Measurements from ENCODE around the gene TMLHE.
"Not testable (repeated sequence)": the region's sequence is repeated elsewhere in the genome, so short reads cannot be mapped to it uniquely, and the experiment has no call there.

The TMLHE gene, protein sequence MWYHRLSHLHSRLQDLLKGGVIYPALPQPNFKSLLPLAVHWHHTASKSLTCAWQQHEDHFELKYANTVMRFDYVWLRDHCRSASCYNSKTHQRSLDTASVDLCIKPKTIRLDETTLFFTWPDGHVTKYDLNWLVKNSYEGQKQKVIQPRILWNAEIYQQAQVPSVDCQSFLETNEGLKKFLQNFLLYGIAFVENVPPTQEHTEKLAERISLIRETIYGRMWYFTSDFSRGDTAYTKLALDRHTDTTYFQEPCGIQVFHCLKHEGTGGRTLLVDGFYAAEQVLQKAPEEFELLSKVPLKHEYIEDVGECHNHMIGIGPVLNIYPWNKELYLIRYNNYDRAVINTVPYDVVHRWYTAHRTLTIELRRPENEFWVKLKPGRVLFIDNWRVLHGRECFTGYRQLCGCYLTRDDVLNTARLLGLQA

GRCh38 chrX:155612312-155613224, at the start of gene TMLHE, which contains the start of gene SPRY3:
Gene TMLHE (minus strand): TSS chrX:155612952. CDS start chrX:155545276, 67,676 bp downstream.
Gene SPRY3 (plus strand): TSS chrX:155612586.
- Histone ChIP-seq H3K4me1 (peaks cover 0 to 7% (median 5%) of the 10 kb centered on the region in 10 experiments; a peak in 12 of 20 replicates), H3K4me3 (peak within 1 kb of the TSS; percentile 53 to 83 (median 72)), H3K4me2 (peak within 1 kb of the TSS; percentile 42 to 79 (median 72)), H3K9ac (peak within 1 kb of the TSS; percentile 83 to 94 (median 89)), H4K20me1 (no peaks in the 10 kb centered on the region), H3K27ac (peak within 1 kb of the TSS; percentile 79 to 94 (median 88)), H3K36me3 (peaks cover 0 to 4% (median 0%) of the 10 kb centered on the region in 11 experiments; a peak in 1 of 22 replicates), H3K9me3 (replicated peaks in 1 of 11) (peaks cover 14 to 27% (median 22%) of the 10 kb centered on the region in 11 experiments), H3K27me3 (peaks cover 10 to 76% (median 53%) of the 10 kb centered on the region in 11 experiments; a peak in 20 of 22 replicates)
- TF ChIP-seq Cebpa-rat (IDR thresholded peaks at IDR 0.05) = no peak

DNA sequence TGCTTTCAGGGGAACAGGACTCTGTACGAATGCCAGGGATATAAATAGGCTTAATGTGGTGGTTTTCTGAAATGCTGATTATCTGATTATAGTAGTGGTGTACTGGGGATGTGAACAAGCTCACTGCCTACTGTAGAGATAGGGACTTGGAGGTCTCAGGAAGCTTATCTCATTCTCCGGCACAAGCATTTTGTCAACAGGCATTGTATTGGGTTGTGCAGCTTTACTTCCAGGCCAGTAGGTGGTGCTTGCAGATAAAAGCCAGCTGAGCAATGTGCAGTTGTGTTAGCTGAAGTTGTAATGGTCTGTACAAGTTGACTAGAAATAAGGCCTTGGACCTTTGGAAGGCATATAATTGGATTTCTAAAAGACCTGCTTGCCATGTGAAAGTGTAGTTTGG, 49.5 kb upstream of the TMLHE start:
- Histone ChIP-seq H3K36me3 (no peaks in the 10 kb centered on the region), H3K4me1 (no peaks in the 10 kb centered on the region), H3K9ac (no peak overlapping the region), H3K27me3 (peaks cover 4 to 59% (median 37%) of the 10 kb centered on the region in 11 experiments; a peak in 20 of 22 replicates), H4K20me1 (no peaks in the 10 kb centered on the region), H3K27ac (no peak overlapping the region), H3K4me3 (no peak overlapping the region), H3K9me3 (replicated peaks in 1 of 11) (peaks cover 22 to 48% (median 34%) of the 10 kb centered on the region in 11 experiments), H3K4me2 (no peak overlapping the region)
- TF ChIP-seq Cebpa-rat (IDR thresholded peaks at IDR 0.05) = no peak

DNA sequence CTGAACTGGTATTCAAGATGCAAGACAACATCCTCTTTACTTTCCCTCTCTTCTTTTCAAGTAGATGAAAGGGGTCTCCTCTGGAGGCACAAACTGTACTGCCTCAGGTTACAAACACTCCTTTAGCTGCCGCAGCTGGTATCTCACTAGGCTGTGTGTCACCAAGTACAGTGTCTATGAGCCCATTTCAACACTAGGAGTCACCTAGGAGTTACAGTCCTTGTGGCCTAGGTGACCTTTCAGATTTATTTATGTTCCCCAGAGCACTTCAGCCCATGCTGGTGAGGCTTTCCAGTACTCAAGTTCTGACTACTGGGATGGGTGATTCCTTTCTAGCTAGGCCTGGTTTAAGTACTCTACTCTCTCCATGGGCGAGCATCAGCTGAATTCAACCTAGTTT, 32.4 kb upstream of the TMLHE start:
- Histone ChIP-seq H3K9ac (no peak overlapping the region), H3K27me3 (peaks cover 5 to 71% (median 39%) of the 10 kb centered on the region in 11 experiments; a peak in 21 of 22 replicates), H3K4me1 (no peaks in the 10 kb centered on the region), H3K36me3 (no peaks in the 10 kb centered on the region), H4K20me1 (no peaks in the 10 kb centered on the region), H3K4me2 (no peak overlapping the region), H3K4me3 (no peak overlapping the region), H3K9me3 (replicated peaks in 1 of 11) (peaks cover 0 to 11% (median 5%) of the 10 kb centered on the region in 11 experiments; a peak in 8 of 22 replicates), H3K27ac (no peak overlapping the region)
- no peak for TF ChIP-seq Cebpa-rat (IDR thresholded peaks at IDR 0.05)

DNA sequence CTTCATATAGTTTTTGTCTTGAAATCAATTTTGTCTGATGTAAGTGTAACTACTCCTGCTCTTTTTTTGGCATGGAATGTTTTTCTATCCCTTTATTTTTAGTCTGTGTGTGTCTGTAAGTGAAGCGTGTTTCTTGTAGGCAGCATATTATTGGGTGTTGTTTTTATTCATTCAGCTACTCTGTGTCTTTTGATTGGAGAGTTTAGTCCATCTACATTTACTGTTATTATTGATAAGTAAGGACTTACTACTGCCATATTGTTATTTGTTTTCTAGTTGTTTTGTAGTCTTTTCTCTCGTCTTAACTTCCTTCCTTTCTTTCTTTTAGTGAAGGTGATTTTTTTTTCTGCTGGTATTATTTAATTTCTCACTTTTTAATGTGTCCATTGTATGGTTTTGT, 30.5 kb upstream of the TMLHE start:
- no peak overlapping the region for H3K4me3 ChIP-seq
- no peak overlapping the region for H3K9ac ChIP-seq
- no peaks in the 10 kb centered on the region for H3K4me1 ChIP-seq
- H3K4me2 ChIP-seq = no peak overlapping the region
- no peak overlapping the region for H3K27ac ChIP-seq
- no peaks in the 10 kb centered on the region for H3K36me3 ChIP-seq
- no peak for TF ChIP-seq Cebpa-rat (IDR thresholded peaks at IDR 0.05)
- H3K27me3 ChIP-seq = peaks cover 5 to 81% (median 46%) of the 10 kb centered on the region in 11 experiments; a peak in 21 of 22 replicates
- H3K9me3 ChIP-seq (replicated peaks in 1 of 11) = peaks cover 0 to 11% (median 5%) of the 10 kb centered on the region in 11 experiments; a peak in 8 of 22 replicates
- no peaks in the 10 kb centered on the region for H4K20me1 ChIP-seq

DNA sequence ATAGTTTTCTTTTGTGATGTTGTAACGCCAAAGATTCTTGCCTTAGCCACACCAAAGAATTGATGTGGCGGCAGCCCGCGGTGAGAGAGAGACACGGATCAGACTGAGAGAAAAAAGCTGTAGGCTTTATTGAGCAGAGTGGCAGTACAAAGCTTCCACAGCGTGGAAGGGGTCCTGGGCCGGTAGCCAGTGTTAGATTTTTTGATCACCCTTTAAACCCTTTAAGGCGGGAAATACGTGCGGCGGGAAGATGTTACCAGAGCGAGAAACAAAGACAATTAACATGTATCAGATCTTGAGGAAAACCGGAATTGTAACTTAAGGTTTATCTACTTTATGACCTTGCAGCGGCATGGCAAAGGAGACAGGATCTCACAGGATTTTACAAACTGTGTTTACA, 28.6 kb upstream of the TMLHE start:
- Histone ChIP-seq H3K27me3 (peaks cover 5 to 80% (median 46%) of the 10 kb centered on the region in 11 experiments; a peak in 21 of 22 replicates), H3K4me2 (peak overlapping the region in 3 of 11 experiments; percentile 4 to 50 (median 10); a peak in 2 of 22 replicates), H3K4me3 (peak overlapping the region in 2 of 10 experiments; percentile 23 to 38; a peak in 2 of 20 replicates)
- not testable (repeated sequence) for H3K36me3 ChIP-seq; H3K4me1 ChIP-seq; H3K9me3 ChIP-seq (replicated peaks in 1 of 11); H3K27ac ChIP-seq; H3K9ac ChIP-seq; H4K20me1 ChIP-seq

DNA sequence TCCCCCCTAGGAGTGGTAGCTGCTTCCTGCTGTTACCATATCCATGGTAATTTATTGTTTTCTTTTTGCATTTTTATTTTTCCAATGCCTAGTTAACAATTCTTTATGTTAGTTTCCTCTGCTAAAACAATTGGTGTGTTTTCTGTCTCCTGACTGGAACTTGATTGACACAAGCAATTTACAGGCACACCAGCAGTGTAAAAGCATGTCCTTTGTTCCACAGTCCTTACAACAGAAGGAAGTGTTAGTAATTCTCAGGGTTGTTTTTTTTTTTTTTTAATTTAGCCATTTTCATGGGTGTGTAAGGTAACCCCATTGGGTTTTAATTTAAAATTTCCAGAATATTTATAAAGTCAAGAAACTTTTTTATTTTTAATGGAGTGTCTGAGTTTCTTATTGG, 25.0 kb upstream of the TMLHE start:
- Histone ChIP-seq H3K4me1 (peaks cover 0 to 1% (median 0%) of the 10 kb centered on the region in 10 experiments; a peak in 1 of 20 replicates), H3K9me3 (replicated peaks in 1 of 11) (peaks cover 0 to 9% (median 0%) of the 10 kb centered on the region in 11 experiments; a peak in 1 of 22 replicates), H3K36me3 (no peaks in the 10 kb centered on the region), H3K9ac (no peak overlapping the region), H3K27ac (no peak overlapping the region), H3K27me3 (peaks cover 5 to 49% (median 27%) of the 10 kb centered on the region in 11 experiments; a peak in 20 of 22 replicates), H4K20me1 (no peaks in the 10 kb centered on the region), H3K4me3 (no peak overlapping the region), H3K4me2 (no peak overlapping the region)
- TF ChIP-seq Cebpa-rat (IDR thresholded peaks at IDR 0.05) = no peak

DNA sequence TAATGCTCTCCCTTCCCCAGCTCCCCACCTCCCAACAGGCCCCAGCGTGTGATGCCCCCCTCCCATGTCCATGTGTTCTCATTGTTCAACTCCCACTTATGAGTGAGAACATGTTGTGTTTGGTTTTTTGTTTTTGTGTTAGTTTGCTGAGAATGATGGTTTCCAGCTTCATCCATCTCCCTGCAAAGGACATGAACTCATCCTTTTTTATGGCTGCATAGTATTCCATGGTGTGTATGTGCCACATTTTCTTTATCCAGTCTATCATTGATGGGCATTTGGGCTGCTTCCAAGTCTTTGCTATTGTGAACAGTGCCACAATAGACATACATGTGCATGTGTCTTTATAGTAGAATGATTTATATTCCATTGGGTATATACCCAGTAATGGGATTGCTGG, 22.3 kb upstream of the TMLHE start:
- not testable (repeated sequence) for H3K4me3 ChIP-seq, H4K20me1 ChIP-seq, H3K4me1 ChIP-seq, H3K9ac ChIP-seq, H3K36me3 ChIP-seq, H3K27ac ChIP-seq, H3K4me2 ChIP-seq
- Histone ChIP-seq H3K9me3 (replicated peaks in 1 of 11) (peaks cover 12 to 23% (median 15%) of the 10 kb centered on the region in 11 experiments; a peak in 21 of 22 replicates), H3K27me3 (peaks cover 0 to 24% (median 12%) of the 10 kb centered on the region in 11 experiments; a peak in 13 of 22 replicates)

DNA sequence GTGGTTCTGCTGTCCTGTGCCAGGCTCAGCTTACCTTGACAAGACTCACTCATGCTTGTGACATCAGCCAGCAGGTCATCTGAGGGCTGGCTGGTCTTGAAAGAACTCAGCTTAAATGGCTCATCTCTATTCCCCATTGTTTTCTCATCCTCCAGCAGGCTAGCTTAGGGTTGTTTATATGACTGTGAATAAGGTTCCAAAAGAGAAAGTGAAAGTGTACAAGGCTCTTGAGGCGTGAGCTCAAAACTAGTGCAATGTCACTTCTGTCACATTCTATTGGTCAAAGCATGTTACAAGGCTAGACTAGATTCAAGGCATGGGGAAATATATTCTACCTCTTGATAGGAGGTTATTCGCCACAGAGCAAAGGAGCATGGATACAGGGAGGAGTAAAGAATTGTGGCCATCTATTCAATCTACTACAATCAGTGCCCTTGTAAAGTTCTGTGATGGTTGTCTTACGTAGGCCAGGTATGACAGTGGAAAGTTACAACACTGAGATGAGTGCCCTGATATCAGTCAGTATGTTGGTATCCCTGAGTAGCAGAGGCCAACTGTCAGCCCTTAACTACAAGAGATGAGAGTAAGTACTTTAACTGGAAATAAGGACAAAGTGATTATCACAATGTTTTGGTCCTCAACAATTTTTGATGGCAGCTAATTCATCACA, 19.8 kb upstream of the TMLHE start:
- TF ChIP-seq Cebpa-rat (IDR thresholded peaks at IDR 0.05) = no peak
- peaks cover 16 to 33% (median 26%) of the 10 kb centered on the region in 11 experiments; a peak in 21 of 22 replicates for H3K9me3 ChIP-seq (replicated peaks in 1 of 11)
- peaks cover 0 to 9% (median 0%) of the 10 kb centered on the region in 10 experiments; a peak in 2 of 20 replicates for H3K4me1 ChIP-seq
- peak overlapping the region in 2 of 10 experiments; percentile 10 to 14; a peak in 3 of 20 replicates for H3K4me3 ChIP-seq
- peak overlapping the region in 4 of 11 experiments; percentile 7 to 32 (median 24); a peak in 1 of 22 replicates for H3K9ac ChIP-seq
- peaks cover 0 to 8% (median 0%) of the 10 kb centered on the region in 11 experiments; a peak in 2 of 22 replicates for H3K27me3 ChIP-seq
- H3K36me3 ChIP-seq = no peaks in the 10 kb centered on the region
- H3K27ac ChIP-seq = peak overlapping the region in 7 of 11 experiments; percentile 17 to 54 (median 35); a peak in 11 of 22 replicates
- peak overlapping the region; percentile 5 to 47 (median 33) for H3K4me2 ChIP-seq
- H4K20me1 ChIP-seq = no peaks in the 10 kb centered on the region

DNA sequence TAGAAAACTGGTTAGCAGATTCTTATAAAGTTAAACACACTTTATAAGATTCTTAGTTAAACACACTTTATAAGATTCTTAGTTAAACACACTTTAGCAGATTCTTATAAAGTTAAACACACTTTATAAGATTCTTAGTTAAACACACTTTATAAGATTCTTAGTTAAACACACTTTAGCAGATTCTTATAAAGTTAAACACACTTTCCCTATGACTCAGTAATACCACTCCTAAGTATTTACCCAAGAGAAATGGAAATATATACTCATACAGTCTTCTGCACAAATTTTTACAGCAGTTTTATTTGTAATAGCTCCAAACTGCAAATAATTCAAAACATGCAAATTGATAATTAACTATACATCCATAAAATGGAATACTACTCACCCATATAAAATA, 7.4 kb upstream of the TMLHE start:
- H3K4me3 ChIP-seq, H3K27ac ChIP-seq, H3K4me2 ChIP-seq, H3K36me3 ChIP-seq, H4K20me1 ChIP-seq, H3K4me1 ChIP-seq, H3K9ac ChIP-seq: not testable (repeated sequence)
- H3K9me3 ChIP-seq (replicated peaks in 1 of 11) = peaks cover 8 to 15% (median 10%) of the 10 kb centered on the region in 11 experiments; a peak in 15 of 22 replicates
- peaks cover 5 to 73% (median 49%) of the 10 kb centered on the region in 11 experiments; a peak in 21 of 22 replicates for H3K27me3 ChIP-seq
